Skin epidermis (tissue), 12 donors: ENCODE results near the gene FGF14.

Experiments
- H3K27ac ChIP-seq, 21 experiments: fragments of 200-600 bp; sonication (generic) in 11 of 21; one replicate each; pipeline ENCODE4 v1.5.0; 2020; ENCODE audit warnings: mild to moderate bottlenecking in 3 of 21, inconsistent platforms in 2 of 21, moderate library complexity in 2 of 21
- H3K4me3 ChIP-seq, 7 experiments: fragments of 200-600 bp; sonication (generic) in 2 of 7; one replicate each; pipeline ENCODE4 v1.5.0; 2020; ENCODE audit warnings: inconsistent platforms in 2 of 7, mild to moderate bottlenecking in 2 of 7, moderate library complexity in 1 of 7

The FGF14 gene

DNA sequence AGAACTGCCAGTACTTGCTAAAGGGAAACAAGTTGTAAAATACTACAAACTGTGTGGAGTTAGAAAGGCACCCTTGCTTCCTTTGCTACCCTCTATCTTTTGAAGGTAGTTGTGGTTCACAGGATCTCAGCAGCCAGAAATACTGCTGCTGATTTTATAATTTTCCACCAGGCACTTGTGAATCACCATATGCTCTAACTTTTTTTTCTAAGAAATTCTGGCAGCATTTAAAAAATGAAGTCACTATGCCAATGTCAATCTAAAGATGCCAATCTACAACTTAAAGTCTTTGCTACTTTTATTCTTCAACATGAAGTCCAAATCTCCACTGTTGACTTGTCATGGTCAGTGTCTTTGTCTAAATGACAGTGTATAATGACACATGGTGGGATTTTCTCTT lies 621.6 kb downstream of the FGF14 start:
- no peak overlapping the region for H3K27ac ChIP-seq
- H3K4me3 ChIP-seq, result no peak overlapping the region

- no peak overlapping the region for H3K27ac ChIP-seq
- H3K4me3 ChIP-seq, result no peak overlapping the region
Observed at GRCh38 chr13:101779147-101779546, 622.7 kb downstream of the FGF14 start.

- Histone ChIP-seq H3K4me3 (no peak overlapping the region), H3K27ac (no peak overlapping the region)
Observed at GRCh38 chr13:101775267-101775666, 626.6 kb downstream of the FGF14 start.

- Histone ChIP-seq H3K27ac (no peak overlapping the region), H3K4me3 (no peak overlapping the region)
Observed at GRCh38 chr13:101774393-101774792, 627.5 kb downstream of the FGF14 start.

DNA sequence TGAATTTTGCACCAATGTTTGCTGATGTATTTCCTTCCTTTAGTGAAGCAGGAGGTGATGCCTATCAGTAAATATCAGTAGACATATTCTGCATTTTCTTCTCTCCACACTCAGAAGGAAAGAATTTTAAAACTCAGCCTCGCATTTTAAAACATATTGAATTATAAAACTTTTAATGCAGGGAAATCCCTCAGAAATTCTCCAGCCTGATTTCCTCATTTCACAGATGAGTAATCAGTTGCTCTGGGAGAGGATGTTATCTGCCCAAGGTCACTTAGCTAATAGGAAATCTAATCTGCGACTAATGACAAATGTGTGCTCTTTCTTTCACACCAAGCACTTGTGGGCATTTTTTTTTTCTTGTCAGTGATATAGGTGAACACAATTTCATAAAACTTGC lies 628.8 kb downstream of the FGF14 start:
- Histone ChIP-seq H3K27ac (no peak overlapping the region), H3K4me3 (no peak overlapping the region)

GRCh38 chr13:101767131-101767530 lies 634.7 kb downstream of the FGF14 start:
- Histone ChIP-seq H3K4me3 (no peak overlapping the region), H3K27ac (no peak overlapping the region)

DNA sequence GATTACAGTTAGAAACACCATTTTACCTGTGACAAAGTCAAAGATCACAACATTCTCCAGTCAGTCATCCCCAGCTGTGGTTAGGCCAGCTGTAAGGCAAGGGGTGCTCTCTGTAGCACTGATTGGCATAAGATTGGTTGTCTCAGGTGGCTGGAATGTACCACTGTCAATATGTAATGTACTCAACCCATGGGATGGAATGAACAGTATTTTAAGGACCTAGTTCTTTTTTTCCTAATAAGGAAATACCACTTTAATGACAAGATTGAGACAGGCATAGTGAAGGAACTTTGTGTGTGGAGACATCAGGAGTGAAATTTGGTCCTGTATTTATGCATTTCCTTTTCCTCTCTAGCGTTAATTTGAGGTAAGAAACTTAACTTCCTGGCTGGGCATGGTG lies 638.7 kb downstream of the FGF14 start:
- Histone ChIP-seq H3K4me3 (no peak overlapping the region), H3K27ac (no peak overlapping the region)

DNA sequence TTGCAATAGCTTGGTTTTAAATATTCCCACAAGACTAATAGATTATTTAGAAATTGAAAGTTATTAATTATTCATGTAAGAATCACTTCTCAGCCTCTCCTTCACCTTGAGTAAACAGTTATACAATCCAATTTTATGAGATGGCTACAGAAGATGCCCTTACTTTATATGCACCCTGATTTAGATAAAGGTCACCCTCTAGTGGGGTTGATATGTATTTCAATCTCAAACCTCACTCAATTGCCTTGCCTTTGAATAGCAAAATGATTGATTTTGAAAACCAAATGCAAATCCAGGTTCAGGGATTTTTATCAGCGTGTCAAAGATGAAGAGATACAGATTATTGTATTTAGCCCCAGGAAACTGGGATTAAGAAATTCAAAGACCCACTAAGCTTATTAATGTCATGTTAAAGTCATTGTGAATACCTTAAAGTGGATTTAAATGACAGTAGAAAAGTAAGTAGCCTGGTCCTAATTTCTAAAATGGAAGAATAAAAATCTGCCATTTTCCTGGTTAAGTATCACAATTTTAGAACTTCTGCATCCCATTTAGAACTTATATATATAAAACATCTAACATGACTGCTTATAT lies 644.3 kb downstream of the FGF14 start:
- no peak overlapping the region for H3K4me3 ChIP-seq
- H3K27ac ChIP-seq, result no peak overlapping the region

GRCh38 chr13:101755228-101755887 lies 646.5 kb downstream of the FGF14 start:
- Histone ChIP-seq H3K27ac (no peak overlapping the region), H3K4me3 (no peak overlapping the region)

- H3K4me3 ChIP-seq, result no peak overlapping the region
- no peak overlapping the region for H3K27ac ChIP-seq
Observed at GRCh38 chr13:101752432-101752831, 649.4 kb downstream of the FGF14 start.

DNA sequence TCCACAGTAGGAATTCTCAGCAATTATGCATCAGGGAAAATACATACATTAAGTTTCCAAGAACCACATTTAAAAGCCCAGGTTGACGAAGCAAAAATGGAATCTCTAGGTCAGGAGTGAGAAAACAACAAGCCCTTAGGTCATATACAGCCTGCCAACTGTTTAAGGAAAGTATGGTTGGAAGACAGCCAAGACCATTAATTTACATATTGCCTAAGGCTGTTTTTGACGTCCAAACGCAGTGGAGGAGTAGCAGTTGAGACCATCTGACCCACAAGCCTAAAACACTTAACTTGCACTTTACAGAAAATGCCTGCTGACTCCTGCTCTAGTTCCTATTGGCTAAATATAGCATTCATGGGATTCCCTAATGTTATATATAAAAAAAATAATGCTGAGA lies 650.4 kb downstream of the FGF14 start:
- H3K4me3 ChIP-seq, result no peak overlapping the region
- H3K27ac ChIP-seq, result no peak overlapping the region

GRCh38 chr13:101749584-101749983 lies 652.3 kb downstream of the FGF14 start:
- H3K4me3 ChIP-seq, result no peak overlapping the region
- no peak overlapping the region for H3K27ac ChIP-seq

DNA sequence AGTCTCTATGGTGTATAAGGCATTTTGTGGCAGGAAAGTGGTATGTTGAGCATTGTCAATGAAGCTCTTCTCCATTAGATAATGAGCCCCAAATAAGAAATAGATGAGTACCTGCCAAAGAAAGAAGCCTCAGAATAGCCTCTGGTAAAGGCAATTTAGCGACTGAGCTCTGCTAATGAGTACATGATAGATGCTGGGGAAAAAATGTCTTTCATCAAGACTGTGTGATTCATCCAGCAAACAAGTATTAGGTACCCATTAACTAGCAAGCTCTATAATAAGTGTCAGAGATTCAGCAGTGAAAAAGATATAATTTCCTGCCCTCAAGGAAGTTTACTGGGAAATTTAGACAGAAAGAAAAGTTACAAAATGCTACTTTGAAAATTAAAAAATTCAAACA lies 654.8 kb downstream of the FGF14 start:
- Histone ChIP-seq H3K4me3 (no peak overlapping the region), H3K27ac (no peak overlapping the region)

GRCh38 chr13:101746513-101746912 lies 655.3 kb downstream of the FGF14 start:
- H3K27ac ChIP-seq, result no peak overlapping the region
- H3K4me3 ChIP-seq, result no peak overlapping the region

DNA sequence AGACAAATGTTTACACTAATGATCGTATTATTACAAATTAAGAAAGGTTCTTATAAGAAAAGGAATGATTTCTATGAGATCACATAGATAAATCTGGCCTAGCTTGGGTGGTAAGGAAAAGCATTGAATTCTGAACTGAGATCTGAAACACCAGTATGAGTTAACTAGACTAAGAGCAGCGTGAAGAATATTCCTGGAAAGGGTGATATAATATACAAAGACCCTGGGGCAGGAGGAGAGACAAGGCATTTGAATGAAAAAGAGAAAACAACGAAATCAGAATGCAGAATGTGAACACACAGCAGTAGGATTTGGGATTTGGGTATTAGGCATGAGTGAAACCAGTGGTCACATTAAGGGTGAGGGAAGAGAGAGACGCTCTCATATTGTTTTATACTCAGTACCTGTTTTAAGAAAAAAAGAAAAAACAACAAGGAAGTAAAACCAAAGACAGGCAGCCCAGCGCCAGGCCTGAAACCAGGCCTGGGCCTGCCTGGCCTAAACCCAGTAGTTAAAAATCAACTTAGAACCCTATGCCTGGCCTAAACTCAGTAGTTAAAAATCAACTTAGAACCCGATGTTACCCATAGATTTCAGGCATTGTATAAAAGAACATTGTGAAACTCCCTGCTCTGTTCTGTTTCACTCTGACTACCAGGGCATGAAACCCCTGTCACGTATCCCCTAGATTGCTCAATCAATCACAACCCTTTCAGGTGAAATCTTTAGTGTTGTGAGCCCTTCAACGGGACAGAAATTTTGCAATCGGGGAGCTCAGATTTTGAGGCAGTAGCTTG lies 662.3 kb downstream of the FGF14 start:
- Histone ChIP-seq H3K27ac (no peak overlapping the region), H3K4me3 (no peak overlapping the region)

- Histone ChIP-seq H3K27ac (no peak overlapping the region), H3K4me3 (no peak overlapping the region)
Observed at GRCh38 chr13:101738336-101738735, 663.5 kb downstream of the FGF14 start.

DNA sequence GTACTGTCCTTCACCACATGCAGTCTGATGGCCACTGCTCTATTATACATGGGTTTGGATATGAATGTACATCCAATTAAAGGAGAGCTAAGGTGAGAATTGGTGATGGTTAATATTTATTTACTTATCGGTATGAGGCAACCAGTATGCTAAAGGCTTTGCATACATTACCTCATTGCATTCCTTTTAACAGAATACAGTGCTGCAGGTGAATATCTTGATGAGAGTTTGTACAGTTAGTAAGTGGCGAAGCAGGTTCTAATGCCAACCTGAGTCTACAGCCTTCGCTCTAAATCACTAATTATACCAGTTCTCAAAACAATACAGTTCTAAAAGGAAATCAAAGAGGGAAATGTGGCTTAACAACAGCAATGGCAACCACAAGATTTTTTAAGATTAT lies 665.3 kb downstream of the FGF14 start:
- no peak overlapping the region for H3K27ac ChIP-seq
- H3K4me3 ChIP-seq, result no peak overlapping the region

- no peak overlapping the region for H3K4me3 ChIP-seq
- H3K27ac ChIP-seq, result no peak overlapping the region
Observed at GRCh38 chr13:101730420-101731000, 671.3 kb downstream of the FGF14 start.

DNA sequence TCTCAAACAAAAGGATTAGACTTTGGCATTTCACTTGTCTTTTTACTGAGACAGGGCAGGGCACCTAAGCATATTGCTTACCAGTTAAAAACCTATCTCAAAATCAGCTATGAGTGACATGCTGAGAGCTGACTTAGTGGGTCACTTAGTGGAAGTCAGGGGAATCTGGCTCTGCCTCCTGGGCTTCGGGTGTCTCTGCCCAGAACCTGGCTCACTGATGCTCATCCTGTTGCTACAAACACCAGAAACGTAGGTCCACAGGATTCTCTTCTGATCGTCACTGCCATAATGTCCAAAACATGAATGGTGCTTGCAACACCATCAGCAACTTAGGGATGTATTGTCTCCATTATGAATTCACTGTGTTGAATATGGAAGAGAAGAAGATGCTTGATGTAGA lies 673.2 kb downstream of the FGF14 start:
- Histone ChIP-seq H3K4me3 (no peak overlapping the region), H3K27ac (no peak overlapping the region)

DNA sequence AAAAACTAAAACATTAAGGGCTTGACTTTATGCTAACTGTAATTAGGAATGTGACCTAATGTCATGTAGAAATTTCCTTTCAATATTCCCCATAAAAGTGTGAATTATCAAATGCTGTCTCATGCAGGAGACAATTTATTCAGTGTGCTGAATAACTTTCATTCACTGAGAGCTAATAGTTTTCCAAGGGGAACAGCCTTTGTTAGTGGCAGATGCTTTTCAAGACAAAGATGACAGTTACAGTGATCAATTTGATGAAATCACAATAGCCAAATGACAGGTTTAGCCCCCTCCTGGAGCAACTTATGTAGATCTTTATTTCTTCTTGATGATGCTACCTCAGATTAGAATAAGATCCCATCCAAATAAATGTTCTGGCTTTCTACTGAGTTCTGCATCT lies 673.8 kb downstream of the FGF14 start:
- no peak overlapping the region for H3K4me3 ChIP-seq

DNA sequence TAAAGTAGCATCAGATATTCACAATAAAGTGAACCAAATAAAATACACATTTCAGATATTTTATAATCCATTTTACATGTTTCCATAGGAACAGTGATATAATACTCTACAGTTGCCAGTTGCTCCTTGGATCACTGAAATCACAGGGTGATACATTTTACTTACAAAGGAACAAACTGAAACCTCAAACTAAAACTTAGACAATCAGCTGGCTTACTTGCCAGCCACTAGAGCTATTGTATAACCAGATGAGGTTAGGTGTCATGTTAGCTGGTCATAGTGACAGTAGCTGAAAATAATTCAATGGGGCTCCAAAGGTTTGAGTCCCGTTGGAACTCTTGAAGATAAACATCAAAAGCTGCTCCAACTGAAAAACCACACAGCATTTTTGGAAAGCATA lies 674.7 kb downstream of the FGF14 start:
- H3K4me3 ChIP-seq, result no peak overlapping the region

More for the DNA sequence above, 673.8 kb downstream of the FGF14 start:
- no peak overlapping the region for H3K27ac ChIP-seq

More for the DNA sequence above, 674.7 kb downstream of the FGF14 start:
- no peak overlapping the region for H3K27ac ChIP-seq
